Esophagus mucosa (tissue), 1 donor: Measurements from ENCODE around the gene KLRC3. TPM values are rescaled to one million over a fixed set of nuclear protein-coding genes. Genes with fewer than 3 reads are reported as not detected.
"Not testable (repeated sequence)": the region's sequence is repeated elsewhere in the genome, so short reads cannot be mapped to it uniquely, and the experiment has no call there.

Experiments
- ATAC-seq: fragments of 200-7000 bp; cut with Tn5 transposase; one replicate; pipeline ENCODE4 v1.9.1; 2020
- total RNA-seq: library from RNA; stranded (reverse); gene quantifications from one replicate; pipeline ENCODE4 v1.2.4, GENCODE V29; 2023
- donor health status: DM: yes; HTN: yes; CAD: no.

Gene KLRC3
- total RNA-seq, 1 donor from 2014 or later, result not detected

DNA sequence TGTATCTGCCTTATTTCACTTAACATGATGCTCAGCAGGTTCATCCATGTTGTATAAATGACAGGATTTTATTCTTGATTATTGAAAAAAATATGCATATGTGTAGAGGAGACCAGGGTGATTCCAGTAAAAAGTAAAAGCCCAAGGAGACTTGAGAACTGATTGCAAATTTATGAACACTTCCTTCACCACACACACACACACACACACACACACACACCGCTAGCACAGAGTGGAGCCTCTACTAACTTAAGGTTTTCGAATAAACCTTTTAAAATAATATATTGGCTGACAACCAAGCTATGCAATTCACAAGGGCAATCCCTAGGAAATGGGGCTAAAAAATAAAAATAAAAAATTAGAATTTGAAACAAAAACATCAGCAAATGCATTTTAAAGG lies 22.2 kb downstream of the KLRC3 start:
- ATAC-seq, result no peak

DNA sequence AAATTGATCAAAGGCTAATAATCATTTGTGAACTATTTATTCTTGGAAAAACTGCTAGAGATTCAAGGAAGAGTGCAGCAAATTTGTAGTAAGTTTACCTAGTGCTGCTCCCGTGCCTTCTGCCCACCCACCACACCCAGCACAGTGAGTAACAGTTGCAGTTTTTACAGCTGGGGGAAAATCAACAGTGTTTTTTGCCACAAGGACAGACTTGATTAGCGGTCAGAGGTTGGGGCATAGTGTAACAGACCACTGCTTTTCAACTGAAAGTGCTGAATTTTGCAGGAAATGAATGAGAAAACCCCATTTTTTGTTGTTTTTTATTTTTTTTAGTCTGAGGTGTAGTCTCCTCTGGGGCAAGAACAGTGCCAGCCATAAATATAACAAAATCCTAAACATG lies 23.1 kb downstream of the KLRC3 start:
- no peak for ATAC-seq

DNA sequence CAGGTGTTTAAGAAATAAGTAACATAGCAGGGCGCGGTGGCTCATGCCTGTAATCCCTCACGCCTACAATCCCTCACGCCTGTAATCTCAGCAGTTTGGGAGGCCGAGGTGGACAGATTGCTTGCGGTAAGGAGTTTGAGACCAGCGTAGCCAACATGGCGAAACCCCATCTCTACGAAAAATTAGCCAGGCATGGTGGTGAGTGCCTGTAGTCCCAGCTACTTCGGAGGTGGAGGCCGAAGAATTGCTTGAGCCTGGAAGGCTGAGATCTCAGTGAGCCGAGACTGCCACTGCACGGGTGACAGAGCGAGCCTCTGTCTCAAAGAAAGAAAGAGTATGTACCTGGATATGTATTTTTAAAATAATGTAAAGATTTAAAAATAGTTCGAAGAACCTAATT lies 24.2 kb downstream of the KLRC3 start:
- ATAC-seq, result not testable (repeated sequence)

DNA sequence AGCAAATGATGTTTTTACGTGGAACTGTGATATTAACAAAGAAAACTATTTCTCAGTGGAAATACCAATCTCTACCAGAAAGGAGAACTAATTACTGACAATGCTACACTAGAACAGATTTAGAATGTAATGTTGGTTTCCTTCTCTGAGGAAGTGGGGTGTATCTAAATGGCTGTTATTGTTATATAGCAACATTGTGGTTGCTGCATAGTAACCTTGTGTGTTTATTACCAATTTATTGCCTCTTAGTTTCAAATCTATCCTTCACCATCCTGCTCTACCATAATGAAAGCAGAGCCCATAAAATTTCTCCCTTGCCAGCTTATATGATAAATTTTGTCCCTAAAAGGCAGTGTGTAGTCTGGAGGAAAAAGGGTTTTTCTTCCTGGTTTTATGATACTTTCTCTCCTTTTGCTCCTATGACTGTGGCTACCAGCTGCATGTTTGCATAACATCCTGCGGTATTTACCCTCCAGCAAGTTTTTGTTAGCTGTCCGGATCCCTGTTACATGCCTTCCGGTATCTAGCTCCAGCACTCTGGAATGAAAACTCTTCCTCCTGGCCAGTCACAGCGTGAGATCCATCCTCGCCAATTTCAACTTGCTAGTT lies 24.9 kb downstream of the KLRC3 start:
- ATAC-seq, result peak; percentile 60

DNA sequence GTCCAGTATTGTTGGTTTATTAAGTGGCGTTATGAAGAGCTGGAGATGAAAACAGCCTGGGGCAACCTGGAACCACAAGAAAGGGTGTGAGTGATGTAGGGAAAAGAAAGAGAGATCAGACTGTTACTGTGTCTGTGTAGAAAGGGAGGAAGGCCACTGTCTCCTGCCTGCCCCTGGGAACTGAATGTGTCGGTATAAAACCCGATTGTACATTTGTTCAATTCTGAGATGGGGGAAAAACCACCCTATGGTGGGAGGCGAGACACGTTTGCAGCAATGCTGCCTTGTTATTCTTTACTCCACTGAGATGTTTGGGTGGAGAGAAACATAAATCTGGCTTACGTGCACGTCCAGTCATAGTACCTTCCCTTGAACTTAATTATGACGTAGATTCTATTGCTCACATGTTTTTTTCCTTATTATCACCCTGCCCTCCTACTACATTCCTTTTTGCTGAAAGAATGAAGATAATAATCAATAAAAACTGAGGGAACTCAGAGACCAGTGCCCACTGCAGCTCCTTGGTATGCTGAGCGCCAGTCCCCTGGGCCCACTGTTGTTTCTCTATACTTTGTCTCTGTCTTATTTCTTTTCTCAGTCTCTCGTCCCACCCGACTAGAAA lies 25.8 kb downstream of the KLRC3 start:
- ATAC-seq, result not testable (repeated sequence)

DNA sequence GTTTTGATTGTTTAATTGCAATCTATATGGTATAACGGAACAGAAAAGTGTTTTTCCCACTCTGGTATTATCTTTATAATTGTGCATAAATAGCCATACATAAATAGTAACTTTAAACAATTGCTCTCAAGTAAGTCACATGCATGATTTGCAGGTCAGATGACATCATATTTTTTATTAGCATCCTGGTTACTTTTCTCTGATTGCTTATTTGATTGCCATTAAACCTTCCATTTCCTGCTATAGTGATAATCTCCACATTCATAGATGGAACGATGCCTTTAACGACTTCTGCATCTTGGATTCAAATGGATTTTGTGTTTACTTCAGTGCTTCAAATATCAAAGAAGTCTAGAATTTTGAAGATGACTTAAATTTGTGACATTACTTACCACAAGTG lies 27.1 kb downstream of the KLRC3 start:
- no peak for ATAC-seq

DNA sequence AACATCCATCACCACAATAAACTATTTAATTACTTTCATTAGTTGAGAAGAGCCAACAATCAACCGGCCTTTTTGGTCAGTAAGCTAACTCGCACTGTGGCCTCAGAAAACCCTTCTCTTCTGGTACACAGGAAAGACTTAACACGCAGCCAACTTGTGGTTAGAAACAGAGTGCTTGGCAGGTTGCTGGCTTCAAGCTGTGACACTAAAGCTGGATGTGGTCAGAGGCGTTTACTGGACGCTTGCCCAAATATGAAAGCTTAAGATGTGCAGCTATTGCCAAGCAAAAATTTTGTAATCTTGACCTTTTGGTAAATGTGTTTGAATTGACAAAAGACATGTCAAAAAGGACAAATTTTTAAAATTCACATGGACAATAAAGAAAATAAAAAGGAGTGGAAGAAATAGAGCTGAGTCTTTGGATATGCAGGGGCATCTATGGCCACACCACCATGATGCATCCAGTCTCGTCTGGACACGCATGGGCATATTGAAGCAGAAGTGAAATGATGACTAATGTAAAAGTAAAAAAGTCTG lies 27.9 kb downstream of the KLRC3 start:
- ATAC-seq, result peak; percentile 77

DNA sequence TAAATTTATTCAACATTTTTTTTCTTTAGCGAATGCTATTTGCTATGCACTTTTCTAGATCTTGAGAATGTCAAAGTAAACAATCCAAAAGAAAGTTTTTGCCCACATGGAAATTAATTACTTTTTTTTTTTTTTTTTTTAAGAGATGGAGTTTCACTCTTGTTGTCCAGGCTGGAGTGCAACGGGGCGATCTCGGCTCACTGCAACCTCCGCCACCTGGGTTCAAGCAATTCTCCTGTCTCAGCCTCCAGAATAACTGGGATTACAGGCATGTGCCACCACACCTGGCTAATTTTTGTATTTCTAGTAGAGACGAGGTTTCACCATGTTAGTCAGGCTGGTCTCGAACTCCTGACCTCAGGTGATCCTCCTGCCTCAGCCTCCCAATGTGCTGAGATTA lies 29.4 kb downstream of the KLRC3 start:
- not testable (repeated sequence) for ATAC-seq

DNA sequence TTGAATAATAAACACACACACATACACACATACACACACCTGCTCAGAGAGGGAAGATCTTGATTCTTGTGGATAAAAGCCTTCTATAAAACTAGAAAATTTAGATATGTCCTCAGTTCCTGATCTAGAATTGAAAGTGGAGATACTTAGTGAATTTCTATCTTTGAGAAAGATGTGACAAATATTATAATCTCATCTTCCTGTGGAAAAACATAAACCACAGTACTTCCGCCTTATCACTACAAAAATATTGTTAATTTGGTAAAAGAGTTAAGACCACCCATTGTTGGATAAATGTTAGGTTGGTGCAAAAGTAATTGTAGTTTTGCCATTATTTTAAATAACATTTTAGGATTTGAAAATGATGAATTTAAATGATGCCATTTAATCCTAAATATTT lies 30.5 kb downstream of the KLRC3 start, which contains the start of gene KLRK1:
Gene KLRK1, minus strand, starts transcription at position 138 of the 400 bp plus-strand sequence. CDS start 1,231 bp downstream, outside the sequence.
- no peak for ATAC-seq

DNA sequence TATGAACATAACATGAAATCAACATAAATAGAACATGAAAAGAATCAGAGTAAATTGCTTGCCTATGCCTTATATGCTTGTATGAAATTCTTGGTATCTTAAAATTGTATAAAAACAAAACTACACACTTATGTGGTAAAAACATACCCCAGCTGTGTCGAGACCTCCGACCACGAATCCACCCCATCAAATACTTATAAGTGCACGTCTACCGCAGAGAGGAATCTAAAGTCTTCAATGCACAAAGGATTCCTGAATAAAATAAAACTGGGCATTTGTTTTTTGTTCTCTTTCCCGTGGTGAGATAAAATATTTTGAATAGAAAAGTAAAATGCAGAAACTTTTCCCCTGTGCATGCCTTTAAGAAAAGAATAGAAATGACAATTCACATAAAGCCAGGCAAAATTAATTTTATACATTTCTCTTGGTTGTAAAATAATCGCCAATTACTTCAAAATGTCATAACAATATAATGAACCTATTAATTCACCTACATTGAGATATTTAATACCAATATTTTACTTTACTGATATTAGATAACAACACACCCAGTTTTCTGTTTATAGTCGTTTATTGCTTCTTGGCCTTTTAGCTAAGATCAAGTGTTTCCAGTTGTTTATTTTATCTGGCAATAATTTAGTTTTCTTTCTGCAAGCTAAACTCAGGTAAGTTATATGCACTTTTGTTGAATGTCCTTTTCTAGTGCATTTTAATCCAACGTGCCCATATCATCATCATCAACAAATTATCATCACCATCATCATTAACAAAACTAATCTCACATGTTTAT lies 31.6 kb downstream of the KLRC3 start:
- ATAC-seq, result no peak

DNA sequence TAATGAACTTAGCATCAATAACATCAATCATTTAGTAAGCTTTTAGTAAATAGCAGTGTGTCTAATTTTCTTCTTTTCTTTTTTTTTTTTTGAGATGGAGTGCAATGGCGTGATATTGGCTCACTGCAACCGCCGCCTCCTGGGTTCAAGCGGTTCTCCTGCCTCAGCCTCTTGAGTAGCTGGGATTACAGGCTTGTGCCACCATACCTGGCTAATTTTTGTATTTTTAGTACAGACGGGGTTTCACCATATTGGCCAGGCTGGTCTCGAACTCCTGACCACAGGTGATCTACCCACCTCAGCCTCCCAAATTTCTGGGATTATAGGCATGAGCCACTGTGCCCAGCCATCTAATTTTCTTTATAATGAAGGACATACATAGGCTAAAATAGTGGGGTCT lies 32.9 kb downstream of the KLRC3 start:
- ATAC-seq, result not testable (repeated sequence)

DNA sequence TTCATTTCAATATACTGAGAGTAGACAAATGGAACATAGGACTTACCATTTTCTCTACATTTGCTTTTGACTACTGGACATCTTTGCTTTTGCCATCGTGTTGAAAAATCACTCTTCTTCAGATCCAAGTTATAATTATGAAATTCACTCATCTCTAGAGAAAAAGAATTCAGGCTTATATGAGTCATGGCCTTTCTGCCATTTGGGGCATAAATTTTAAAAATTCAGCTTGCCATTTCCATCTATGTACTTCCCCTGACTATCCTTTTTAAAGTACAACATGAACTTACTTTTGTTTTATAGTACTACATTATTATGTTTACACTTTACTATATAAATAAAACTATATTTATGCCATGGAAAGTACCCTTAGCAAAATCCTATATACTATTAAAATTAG lies 33.5 kb downstream of the KLRC3 start:
- ATAC-seq, result no peak

DNA sequence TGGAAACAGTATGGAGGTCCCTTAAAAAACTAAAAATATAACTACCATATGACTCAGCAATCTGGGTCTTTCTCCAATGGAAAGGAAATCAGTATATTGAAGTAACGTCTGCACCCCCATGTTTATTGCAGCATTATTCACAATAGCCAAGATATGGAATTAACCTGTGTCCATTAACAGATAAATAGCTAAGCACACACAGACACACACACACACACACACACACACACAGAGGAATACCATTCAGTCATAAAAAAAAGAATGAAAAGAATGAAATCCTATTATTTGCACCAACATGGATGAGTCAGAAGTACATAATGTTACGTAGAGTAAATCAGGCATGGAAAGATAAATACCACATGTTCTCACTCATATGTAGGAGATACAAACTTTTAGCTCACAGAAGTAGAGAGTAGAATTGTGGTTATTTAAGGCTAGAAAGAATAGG lies 35.2 kb downstream of the KLRC3 start:
- peak; percentile 86 for ATAC-seq

DNA sequence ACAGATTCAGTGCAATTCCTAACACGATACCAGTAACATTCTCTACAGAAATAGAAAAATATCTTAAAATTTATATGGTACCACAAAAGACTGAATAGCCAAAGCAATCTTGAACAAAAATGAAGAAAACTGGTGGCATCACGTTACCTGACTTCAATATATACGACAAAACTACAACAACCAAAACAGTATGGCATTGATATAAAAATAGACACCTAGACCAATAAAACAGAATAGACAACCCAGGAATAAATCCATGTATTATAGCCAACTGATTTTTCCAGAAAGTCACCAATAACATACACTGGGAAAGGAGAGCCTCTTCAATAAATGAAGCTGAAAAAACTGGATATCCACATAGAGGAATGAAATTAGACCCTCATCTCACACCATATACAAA lies 36.2 kb downstream of the KLRC3 start:
- no peak for ATAC-seq

DNA sequence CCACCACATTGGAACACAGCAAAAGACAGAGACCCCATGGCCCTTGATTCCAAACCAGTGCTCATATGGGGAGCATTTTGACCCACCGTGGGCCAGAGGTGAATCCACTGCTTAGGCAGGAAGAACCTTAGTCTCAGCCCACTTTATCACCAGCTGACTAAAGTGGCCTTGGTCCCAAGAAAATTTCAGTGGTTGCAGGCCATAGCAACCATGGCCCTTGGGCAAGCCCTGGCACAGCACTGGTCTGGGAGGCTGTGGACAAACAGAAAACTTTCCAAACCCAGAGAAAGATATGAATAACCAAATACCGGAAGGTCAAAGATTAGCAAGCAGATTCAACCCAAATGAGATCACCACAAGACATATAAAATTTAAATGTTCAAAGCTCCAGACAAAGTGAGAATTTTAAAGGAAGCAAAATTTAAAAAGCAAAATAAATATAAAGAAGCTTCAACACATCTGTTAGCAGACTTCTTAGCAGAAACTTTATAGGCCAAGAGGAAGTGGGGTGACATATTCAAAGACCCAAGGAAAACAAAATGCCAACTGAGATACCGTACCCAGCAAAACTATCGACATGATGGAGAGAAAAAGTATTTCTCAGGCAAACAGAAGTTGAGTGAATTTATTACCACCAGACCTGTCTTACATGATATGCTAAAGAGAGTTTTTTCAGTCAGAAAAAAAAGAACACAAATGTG lies 38.3 kb downstream of the KLRC3 start:
- ATAC-seq, result no peak

DNA sequence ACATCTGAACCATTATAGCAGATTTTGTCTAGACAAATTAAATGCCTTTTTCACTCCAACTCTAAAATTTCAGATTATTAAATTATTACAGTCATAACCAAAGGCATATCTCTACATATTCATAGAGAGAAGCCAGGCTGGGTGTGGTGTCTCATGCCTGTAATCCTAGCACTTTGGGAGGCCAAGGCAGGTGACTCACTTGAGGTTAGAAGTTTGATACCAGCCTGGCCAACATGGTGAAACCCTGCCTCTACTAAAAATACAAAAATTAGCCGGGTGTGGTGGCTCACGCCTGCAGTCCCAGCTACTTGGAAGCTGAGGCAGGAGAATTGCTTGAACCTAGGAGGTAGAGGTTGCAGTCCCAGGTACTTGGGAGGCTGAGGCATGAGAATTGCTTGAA lies 41.7 kb downstream of the KLRC3 start:
- peak; percentile 59 for ATAC-seq

DNA sequence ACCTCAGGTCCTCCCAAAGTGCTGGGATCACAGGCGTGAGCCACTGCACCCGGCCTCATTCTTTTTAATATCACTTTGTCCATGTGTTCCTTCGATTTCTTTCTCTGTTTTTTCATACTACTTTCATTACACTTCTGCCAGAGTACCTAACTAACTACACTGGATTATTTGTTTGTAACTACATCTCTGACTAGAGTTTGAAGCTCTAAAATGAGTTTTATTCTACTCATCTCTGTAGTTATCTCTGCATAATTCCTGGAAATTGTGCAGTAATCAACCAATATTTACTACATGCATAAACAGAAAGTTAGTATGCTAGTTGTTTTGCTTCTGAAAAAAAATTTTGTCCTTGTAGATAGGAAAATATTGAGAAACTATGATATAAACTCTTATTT lies 45.8 kb downstream of the KLRC3 start:
- no peak for ATAC-seq

DNA sequence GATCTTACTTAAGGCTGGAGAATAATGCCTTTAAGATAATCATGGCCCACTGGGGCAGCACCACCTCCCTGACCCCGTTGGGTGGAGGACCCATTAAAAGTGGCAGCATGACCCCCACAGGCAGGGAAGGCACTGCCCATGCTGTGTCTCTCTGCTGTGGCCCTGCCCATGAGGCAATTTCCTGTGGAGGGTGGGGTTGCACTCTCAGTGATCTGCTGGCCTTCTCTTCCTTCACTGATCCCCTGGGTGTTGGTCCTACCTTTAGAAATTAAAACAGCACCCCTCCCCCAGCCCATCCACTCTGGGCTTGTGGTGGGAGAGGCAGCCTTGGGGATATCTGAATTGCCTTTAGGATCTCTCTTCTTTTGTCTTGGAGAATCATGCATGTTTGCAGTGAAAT lies 47.8 kb downstream of the KLRC3 start:
- peak; percentile 48 for ATAC-seq

DNA sequence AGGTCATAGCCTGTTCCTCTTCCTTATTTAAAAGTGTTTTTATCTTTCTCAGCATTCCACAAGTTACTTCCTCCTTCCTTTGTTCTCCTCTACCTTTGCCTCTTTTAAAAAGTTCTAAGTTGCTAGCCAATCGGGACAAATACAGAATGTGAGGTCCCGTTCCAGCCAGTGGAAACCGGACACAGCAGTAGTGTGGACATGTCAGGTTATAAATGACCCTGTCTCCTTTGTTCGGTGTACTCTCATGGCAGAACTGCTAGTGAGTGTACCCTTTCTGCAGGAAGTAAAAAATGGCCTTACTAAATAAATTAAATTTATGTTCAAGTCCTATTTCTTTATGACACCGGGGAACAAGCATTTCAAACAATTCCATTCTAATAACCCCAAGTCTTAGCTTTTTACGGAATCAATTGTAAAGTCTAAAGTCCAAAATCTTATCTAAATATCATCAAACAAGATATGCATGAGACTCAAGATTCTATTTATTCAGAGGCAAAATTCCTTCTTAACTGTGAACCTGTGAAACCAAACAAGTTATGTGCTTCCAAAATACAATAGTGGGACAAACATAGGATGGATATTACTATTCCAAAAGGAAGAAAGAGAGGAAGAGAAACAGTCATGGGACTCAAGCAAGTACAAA lies 48.4 kb downstream of the KLRC3 start:
- ATAC-seq, result not testable (repeated sequence)

DNA sequence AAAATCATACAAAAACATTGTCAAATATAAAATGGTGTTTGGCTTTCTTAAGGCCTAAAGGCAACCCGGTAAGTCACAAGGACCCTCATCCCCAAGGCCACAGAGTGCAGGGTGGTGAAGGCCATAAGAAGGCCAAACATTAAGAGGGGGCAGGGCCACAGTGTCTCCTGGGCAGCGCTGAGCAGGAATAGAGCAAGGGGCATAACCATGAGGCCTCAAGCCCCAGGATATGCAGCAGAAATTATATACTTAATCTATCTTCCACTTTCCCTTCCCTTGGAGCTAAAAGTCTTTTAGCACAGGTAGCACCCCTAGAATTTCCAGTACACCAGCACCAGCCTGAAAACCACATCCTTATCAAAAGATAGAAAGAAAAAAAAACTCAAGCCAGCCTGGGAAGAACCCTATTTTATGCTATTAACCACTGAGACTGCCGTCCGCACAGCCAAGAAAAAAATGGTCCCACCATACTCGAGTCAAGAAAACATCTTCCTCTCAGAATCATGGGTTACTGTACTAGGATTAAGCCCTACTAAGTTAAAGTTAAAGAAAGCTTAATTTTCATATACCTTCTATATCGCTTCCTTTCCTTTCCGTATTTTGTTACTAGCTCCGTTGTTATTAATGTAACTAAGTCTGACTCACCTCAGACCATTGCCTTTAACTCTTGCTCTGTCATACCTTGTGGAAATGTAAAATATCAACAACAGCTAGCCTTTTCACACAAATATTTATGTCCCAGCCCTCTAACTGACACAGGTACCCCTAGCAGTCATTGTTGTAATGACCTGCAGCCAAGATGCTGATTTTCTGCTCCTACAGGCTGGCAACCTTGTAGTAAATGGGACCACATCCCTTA lies 50.6 kb downstream of the KLRC3 start:
- no peak for ATAC-seq
